Measurements from ENCODE around the gene WWC1.
A peak's percentile ranks its signal among the peaks of the same experiment; 100 is the strongest.

WWC1 gene

DNA sequence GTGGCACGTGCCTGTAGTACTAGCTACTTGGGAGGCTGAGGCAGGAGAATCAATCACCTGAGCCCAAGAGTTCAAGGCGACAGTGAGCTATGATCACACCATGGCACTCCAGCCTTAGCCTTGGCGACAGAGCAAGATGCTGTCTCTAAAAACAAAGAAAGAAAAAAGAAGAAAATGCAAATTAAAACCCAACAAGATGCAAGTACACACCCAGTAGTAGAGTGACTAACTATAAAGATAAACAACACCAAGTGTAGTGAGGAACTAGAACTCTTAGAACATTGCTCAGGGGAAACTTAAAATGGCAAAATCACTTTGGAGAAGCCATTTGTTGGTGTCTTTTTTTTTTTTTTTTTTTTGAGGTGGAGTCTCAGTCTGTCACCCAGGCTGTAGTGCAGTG lies 160.1 kb downstream of the WWC1 start:
- no peak for DNase-seq

DNA sequence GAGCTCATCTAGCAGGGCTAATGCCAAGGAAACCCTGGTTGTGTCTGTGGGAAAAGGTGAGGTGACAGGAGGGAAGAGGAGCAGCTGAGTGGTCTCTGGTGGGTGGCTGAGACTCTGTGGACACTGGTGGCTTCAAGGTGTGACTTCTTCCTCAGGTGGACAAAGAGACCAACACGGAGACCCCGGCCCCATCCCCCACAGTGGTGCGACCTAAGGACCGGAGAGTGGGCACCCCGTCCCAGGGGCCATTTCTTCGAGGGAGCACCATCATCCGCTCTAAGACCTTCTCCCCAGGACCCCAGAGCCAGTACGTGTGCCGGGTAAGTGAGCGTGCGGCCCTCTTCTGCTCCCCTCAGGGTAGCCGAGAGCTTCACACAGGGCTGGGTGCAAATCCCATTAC lies 163.8 kb downstream of the WWC1 start:
- DNase-seq, result no peak

DNA sequence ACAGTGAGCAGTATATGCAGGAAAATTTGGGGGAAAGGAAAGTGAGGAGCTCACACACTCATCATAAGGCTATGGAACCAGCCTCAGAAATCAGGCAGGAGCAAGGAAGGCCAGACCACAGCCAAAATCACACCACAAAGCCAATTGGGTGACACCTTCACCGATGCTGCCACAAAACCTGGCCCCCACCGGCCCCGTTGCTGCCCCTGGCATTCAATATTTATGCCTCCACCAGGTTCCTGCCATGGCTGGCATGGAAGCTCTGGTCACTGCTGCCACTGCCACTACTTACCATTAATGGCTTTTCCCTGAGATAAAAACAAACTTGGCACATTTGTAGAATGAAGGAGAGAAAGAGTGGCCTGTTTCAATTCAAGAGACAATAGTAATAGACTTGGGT lies 166.1 kb downstream of the WWC1 start:
- DNase-seq, result no peak

GRCh38 chr5:168460606-168461005 lies 169.2 kb downstream of the WWC1 start:
- DNase-seq, result no peak

GRCh38 chr5:168463081-168463480 lies 171.6 kb downstream of the WWC1 start:
- DNase-seq, result no peak

DNA sequence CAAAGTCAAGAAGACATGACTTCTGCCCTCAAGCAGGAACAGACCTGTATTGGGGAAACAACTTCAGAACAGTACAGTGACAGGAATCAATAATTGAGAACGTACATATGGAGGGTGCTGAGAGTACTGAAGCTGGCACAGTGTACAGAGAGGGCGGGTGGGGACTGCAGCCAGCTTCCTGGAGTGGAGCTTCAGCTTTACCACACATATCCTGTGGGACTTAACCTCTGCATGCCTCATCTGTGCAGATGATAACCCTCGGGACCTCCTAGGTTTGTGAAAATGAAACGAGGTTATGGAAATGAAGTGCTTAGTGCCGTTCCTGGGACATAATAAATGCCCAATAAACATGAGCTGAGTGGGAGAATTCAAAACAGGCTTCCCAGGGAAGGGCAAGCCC lies 172.8 kb downstream of the WWC1 start:
- no peak for DNase-seq

DNA sequence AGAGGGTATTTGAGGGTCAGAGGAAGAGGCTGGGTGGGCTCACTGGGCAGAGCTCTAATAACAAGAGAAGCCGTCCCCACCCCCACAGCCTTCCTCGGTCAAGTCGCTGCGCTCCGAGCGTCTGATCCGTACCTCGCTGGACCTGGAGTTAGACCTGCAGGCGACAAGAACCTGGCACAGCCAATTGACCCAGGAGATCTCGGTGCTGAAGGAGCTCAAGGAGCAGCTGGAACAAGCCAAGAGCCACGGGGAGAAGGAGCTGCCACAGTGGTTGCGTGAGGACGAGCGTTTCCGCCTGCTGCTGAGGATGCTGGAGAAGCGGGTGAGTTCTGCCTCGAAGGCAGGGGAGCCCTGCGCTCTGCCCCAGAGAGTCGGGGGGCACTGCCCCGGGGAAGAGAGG lies 173.2 kb downstream of the WWC1 start:
- DNase-seq, result no peak

DNA sequence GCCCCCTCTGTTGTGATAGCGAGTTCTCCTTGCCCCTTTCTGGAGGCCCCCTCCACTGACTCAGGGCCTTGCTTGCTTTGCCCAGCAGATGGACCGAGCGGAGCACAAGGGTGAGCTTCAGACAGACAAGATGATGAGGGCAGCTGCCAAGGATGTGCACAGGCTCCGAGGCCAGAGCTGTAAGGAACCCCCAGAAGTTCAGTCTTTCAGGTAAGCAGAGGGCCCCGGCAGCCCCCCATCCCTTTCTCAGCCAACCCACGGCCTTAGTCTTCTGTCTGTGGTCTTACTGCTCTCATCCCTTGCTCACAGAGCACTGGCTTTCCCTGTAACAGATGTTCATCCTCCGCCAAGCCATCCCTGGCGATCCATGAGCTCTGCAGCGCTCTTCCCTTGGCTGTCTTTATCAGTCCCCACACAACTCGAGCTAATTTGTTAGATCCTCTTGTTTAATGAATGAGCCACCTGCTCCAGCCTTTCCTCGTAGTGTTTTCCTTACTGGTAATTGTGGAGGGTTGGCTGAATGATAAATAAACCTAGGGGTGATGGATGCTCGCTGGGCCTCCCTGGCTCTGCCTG lies 176.4 kb downstream of the WWC1 start:
- no peak for DNase-seq

GRCh38 chr5:168468836-168469235 lies 177.4 kb downstream of the WWC1 start:
- no peak for DNase-seq

DNA sequence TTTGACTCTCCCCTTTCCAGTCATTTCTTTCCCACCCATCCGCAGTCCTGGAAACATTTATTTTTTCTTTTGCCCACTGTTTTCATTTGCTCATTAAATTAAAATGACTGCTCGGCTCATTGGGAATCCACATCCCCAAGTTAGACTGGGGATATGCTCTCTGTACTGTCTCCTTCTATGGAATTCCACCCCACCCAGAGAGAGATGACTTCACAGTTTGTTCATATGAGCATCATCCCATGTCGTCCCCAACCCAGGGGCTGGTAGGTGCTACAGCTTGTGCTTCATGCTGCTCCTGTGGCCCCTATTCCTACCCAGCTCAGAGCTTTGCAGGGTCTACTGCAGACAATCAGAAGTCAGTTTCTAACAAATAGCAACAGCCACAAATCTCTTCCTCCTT lies 178.4 kb downstream of the WWC1 start:
- DNase-seq, result no peak

GRCh38 chr5:168471785-168472184 lies 180.3 kb downstream of the WWC1 start:
- DNase-seq, result no peak

- DNase-seq, result no peak
These were observed 180.9 kb downstream of the WWC1 start for GRCh38 chr5:168472329-168472728.

GRCh38 chr5:168474319-168474718 lies 182.9 kb downstream of the WWC1 start:
- DNase-seq, result no peak

DNA sequence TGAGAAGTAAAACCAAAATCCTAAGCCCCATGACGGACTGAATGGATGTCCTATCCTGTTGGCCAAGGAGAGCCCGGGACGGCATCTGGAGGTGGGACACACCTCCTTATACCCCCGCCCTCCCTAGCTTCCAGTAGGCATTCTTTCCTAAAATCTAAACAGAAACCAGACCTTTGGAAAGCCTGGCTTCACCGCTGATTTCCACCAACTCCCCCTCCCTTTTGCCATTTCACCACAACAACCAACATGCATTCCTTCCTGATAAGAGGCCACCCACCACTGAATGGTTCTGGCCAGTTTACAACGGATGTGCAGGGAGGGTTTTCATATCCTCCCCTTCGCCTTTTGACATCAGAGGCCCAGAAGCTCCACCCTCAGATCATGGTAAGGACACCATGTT lies 185.6 kb downstream of the WWC1 start:
- DNase-seq, result no peak

DNA sequence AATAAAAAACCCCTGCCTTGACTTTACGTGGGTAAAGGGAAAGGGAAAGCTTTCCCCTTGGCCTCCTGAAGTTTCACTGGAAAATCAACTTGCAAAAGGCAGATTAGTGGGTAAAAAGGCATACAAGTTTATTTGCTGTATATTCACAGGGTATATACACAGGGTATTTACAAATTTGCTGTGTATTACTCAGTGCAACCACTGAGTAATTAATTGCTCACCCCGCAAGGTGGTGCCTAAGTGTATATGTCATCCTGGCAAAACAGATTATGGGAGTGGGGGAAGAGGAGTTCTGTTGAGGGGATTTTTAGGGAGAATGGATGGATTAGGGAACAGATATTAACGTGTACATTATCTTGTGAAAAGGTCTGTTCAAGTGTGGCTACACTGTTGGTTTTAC lies 187.7 kb downstream of the WWC1 start:
- DNase-seq, result no peak

DNA sequence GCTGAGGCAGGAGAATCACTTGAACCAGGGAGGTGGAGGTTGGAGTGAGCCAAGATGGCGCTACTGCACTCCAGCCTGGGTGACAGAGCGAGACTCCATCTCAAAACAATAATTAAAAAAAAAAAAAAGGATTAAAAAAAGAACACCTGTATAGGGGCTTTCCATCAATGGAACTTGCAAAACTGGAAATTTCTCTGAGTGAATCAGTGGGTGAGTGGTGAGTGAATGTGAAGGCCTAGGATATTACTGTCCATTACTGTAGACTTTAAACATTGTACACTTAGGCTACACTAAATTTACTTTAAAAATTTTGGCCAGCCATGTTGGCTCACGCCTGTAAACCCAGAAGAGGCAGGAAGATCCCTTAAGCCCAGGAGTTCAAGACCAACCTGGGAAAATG lies 189.2 kb downstream of the WWC1 start:
- no peak for DNase-seq

DNA sequence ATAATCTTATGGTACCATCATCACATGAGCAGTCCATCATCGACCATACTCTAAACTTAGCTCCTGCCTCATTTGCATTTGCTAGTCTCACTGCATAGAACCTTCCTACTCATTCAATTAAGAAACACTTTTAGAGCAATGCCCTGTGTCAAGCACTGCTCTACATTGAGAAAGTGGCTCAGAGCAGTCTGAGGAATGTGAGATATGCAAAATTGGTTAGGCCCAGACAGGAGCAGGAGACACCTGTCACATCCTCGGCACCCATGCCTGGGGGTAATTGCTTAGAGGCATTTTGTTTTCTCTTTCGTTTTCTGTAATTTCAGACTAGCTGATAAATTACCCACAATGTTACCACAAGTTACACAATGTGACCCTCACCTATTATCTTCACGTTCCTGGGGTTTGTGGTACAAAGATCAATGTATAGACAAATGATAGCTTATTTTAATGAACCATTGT lies 189.9 kb downstream of the WWC1 start:
- no peak for DNase-seq

DNA sequence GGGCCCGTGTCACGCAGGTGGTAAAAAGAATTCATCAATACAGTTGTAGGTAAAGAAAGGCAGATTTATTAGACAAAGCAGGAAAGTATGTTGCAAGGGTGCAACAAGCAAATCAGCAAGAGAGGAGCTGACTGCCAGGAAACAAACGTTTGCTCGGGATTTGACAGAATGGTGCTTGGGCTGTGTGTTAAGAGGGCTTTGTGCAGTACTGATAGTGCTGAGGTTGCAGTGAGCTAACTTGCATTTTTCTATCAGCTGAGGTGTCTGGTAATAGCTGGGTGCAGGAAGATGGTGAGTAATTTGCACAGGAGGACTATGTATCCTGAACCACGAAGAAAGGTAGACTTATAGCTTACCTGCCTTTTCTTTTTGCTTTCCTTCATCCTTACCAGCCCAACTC lies 190.9 kb downstream of the WWC1 start:
- no peak for DNase-seq

DNA sequence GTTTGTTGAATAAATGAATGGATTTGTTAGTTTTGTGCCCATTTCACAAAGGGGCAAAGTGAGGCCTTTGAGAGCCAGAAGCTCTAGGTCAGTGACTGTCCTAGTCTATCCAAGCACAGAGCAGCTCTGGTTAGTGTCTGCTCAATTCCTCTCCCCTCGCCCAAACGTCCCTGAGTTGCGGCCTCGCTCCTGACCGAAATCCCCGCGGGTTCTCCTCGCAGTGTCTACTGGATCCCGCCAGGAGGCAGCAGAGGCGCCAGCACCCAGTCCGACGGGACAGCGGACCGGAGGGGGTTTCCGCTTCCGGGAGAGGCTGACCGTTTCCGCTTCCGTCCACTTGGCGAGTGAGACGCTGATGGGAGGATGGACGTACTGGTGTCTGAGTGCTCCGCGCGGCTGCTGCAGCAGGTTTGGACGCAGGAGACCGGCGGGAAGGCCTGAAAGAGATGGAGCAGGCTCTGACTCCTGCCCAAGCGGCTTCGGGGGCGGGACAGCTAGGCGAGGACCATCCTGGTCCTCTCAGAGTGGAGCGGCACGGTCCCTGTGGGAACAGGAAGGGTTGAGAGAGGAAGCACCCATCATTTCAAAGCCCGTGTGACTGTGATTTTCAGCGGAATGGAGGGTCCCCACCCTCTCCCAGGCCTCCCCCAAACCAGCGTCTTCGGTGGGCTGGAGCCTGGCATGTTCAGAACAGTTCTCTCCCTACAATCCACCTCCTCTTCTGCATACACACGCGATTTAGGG lies 194.9 kb downstream of the WWC1 start, which contains the start of gene RARS1:
RARS1 (plus strand) TSS at position 336 of the 744 bp plus-strand sequence; CDS start at position 364, 28 bp downstream.
- DNase-seq, result peak; percentile 66 to 79 (median 76)

- no peak for DNase-seq
These were observed 197.6 kb downstream of the WWC1 start for GRCh38 chr5:168489059-168489458.

GRCh38 chr5:168494057-168494555 lies 202.7 kb downstream of the WWC1 start:
- DNase-seq, result no peak

- DNase-seq, result no peak
These were observed 211.3 kb downstream of the WWC1 start for GRCh38 chr5:168502563-168503237.

GRCh38 chr5:168513861-168514428 lies 222.5 kb downstream of the WWC1 start:
- no peak for DNase-seq
